Measurements from ENCODE around the gene MT2A. TPM values are rescaled to one million over a fixed set of nuclear protein-coding genes. Genes with fewer than 3 reads are reported as not detected.

MT2A gene
- total and polyA plus RNA-seq, 2 of the 13 experiments (the other 11 are each of a cell fraction or from before 2014, with no cell fraction given), result 135 to 371 TPM

DNA sequence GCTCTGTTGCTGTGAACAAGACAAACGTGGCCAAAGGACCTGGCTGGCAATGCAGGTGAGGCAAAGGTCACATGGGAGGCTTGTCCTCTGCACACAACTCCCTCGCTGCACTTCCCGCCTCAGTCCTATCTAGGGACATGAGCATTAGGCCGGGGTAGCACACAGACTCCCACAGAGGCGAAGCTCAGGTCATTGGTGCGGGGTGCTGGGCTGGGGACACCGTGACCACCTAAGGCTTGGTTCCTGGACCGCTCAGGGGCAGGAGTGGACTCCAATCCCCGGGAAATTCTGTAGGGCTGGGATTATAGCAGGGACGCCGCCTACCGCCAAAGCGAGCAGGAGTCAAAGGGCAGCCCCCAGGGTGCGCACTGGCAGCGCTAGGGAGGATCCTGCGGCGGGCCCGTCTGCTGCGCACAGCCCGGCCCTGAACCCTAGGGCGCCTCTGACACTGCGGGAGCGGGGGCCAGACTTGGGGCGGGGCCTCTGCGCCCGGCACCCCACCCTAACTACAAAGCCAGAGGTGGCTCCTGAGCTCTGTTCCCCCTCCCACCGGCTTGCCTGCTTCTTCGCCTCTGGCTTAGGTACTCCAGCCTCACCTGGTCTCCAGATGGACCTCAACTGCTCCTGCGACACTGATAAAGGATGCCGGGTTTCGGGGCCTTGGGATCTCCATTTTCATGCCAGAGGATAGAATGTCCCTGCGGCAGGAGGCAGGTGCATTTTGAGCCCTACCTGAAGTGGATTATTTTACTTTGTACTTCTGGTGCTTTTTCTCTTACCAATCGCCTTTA is 39.5 kb downstream of the MT2A start (continued):
- TF ChIP-seq, protein P1, sequence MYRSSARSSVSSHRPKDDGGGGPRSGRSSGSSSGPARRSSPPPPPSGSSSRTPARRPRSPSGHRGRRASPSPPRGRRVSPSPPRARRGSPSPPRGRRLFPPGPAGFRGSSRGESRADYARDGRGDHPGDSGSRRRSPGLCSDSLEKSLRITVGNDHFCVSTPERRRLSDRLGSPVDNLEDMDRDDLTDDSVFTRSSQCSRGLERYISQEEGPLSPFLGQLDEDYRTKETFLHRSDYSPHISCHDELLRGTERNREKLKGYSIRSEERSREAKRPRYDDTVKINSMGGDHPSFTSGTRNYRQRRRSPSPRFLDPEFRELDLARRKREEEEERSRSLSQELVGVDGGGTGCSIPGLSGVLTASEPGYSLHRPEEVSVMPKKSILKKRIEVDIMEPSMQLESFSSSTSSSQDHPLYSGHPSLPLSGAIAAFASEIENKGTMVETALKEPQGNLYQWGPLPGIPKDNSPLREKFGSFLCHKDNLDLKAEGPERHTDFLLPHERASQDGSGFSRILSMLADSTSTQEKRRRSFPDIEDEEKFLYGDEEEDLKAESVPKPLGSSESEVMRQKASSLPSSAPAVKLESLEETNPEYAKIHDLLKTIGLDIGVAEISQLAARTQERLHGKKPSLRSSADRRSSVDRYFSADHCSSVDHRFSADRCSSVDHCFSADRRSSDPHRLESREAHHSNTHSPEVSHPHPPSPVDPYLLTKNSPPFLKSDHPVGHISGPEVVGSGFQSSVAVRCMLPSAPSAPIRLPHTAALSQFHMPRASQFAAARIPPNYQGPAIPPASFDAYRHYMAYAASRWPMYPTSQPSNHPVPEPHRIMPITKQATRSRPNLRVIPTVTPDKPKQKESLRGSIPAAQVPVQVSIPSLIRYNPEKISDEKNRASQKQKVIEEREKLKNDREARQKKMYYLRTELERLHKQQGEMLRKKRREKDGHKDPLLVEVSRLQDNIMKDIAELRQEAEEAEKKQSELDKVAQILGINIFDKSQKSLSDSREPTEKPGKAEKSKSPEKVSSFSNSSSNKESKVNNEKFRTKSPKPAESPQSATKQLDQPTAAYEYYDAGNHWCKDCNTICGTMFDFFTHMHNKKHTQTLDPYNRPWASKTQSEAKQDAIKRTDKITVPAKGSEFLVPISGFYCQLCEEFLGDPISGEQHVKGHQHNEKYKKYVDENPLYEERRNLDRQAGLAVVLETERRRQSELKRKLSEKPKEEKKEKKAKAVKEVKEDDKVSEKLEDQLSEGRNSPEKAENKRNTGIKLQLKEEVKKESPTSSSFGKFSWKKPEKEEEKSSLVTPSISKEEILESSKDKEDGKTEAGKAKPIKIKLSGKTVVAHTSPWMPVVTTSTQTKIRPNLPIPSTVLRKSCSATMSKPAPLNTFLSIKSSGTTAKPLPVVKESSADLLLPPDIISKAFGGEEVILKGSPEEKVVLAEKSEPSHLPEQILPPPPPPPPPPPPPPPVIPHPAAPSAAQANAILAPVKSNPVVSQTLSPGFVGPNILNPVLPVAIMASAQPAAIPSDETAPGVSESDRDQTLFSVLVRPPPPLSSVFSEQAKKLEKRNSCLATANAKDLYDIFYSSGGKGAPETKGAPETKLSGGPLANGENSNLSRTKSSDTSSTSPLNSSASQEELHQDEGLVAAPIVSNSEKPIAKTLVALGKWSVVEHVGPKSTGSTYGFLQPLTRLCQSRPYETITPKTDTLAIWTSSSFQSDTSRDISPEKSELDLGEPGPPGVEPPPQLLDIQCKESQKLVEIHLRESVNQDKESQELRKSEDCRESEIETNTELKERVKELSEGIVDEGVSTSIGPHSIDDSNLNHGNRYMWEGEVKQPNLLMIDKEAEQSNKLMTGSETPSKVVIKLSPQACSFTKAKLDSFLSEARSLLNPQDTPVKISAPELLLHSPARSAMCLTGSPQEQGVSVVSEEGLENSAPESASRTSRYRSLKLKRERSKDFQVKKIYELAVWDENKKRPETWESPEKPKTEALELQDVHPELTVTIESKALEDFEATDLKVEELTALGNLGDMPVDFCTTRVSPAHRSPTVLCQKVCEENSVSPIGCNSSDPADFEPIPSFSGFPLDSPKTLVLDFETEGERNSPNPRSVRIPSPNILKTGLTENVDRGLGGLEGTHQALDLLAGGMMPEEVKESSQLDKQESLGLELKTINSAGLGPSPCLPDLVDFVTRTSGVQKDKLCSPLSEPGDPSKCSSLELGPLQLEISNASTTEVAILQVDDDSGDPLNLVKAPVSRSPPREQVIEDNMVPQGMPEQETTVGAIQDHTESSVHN (CRISPR knock-in tag; IDR thresholded peaks at IDR 0.05), result peak; percentile 52; the same call in 1 of the 2 replicates
- TF ChIP-seq ZNF547 (CRISPR knock-in tag; IDR thresholded peaks at IDR 0.05) (peak; percentile 48; the same call in 1 of the 2 replicates), EEA1 (CRISPR knock-in tag; IDR thresholded peaks at IDR 0.05; ENCODE audit: borderline replicate concordance) (no peak), ZNF567 (CRISPR knock-in tag; IDR thresholded peaks at IDR 0.05; ENCODE audit: borderline replicate concordance) (0 out of 2 replicates have a peak, but pooled peaks have one; percentile 27), CC2D1A (CRISPR knock-in tag; IDR thresholded peaks at IDR 0.05) (0 out of 2 replicates have a peak, but pooled peaks have one; percentile 57), RXRA (CRISPR knock-in tag; IDR thresholded peaks at IDR 0.05) (0 out of 2 replicates have a peak, but pooled peaks have one; percentile 48), SALL1 (CRISPR knock-in tag; IDR thresholded peaks at IDR 0.05) (peak; percentile 43; the same call in 1 of the 2 replicates)
- TF ChIP-seq, protein P2, sequence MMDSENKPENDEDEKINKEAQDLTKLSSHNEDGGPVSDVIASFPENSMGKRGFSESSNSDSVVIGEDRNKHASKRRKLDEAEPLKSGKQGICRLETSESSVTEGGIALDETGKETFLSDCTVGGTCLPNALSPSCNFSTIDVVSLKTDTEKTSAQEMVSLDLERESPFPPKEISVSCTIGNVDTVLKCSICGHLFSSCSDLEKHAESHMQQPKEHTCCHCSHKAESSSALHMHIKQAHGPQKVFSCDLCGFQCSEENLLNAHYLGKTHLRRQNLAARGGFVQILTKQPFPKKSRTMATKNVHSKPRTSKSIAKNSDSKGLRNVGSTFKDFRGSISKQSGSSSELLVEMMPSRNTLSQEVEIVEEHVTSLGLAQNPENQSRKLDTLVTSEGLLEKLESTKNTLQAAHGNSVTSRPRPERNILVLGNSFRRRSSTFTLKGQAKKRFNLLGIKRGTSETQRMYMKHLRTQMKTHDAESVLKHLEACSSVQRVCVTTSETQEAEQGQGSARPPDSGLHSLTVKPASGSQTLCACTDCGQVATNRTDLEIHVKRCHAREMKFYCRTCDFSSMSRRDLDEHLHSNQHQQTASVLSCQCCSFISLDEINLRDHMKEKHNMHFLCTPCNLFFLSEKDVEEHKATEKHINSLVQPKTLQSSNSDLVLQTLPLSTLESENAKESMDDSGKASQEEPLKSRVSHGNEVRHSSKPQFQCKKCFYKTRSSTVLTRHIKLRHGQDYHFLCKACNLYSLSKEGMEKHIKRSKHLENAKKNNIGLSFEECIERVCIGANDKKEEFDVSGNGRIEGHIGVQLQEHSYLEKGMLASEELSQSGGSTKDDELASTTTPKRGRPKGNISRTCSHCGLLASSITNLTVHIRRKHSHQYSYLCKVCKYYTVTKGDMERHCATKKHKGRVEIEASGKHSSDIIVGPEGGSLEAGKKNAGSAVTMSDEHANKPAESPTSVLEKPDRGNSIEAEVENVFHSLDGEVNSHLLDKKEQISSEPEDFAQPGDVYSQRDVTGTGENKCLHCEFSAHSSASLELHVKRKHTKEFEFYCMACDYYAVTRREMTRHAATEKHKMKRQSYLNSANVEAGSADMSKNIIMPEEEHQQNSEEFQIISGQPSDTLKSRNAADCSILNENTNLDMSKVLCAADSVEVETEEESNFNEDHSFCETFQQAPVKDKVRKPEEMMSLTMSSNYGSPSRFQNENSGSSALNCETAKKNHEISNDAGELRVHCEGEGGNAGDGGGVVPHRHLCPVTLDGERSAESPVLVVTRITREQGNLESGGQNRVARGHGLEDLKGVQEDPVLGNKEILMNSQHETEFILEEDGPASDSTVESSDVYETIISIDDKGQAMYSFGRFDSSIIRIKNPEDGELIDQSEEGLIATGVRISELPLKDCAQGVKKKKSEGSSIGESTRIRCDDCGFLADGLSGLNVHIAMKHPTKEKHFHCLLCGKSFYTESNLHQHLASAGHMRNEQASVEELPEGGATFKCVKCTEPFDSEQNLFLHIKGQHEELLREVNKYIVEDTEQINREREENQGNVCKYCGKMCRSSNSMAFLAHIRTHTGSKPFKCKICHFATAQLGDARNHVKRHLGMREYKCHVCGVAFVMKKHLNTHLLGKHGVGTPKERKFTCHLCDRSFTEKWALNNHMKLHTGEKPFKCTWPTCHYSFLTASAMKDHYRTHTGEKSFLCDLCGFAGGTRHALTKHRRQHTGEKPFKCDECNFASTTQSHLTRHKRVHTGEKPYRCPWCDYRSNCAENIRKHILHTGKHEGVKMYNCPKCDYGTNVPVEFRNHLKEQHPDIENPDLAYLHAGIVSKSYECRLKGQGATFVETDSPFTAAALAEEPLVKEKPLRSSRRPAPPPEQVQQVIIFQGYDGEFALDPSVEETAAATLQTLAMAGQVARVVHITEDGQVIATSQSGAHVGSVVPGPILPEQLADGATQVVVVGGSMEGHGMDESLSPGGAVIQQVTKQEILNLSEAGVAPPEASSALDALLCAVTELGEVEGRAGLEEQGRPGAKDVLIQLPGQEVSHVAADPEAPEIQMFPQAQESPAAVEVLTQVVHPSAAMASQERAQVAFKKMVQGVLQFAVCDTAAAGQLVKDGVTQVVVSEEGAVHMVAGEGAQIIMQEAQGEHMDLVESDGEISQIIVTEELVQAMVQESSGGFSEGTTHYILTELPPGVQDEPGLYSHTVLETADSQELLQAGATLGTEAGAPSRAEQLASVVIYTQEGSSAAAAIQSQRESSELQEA (CRISPR knock-in tag; IDR thresholded peaks at IDR 0.05; ENCODE audit: not compliant biosample characterization), result peak; percentile 55
- TF ChIP-seq, protein P3, sequence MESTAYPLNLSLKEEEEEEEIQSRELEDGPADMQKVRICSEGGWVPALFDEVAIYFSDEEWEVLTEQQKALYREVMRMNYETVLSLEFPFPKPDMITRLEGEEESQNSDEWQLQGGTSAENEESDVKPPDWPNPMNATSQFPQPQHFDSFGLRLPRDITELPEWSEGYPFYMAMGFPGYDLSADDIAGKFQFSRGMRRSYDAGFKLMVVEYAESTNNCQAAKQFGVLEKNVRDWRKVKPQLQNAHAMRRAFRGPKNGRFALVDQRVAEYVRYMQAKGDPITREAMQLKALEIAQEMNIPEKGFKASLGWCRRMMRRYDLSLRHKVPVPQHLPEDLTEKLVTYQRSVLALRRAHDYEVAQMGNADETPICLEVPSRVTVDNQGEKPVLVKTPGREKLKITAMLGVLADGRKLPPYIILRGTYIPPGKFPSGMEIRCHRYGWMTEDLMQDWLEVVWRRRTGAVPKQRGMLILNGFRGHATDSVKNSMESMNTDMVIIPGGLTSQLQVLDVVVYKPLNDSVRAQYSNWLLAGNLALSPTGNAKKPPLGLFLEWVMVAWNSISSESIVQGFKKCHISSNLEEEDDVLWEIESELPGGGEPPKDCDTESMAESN (CRISPR knock-in tag; conservative IDR thresholded peaks at IDR 0.05), result peak; percentile 62; the same call in 1 of the 2 replicates
